ENCODE measurements around the gene SEC22A. TPM values are rescaled to one million over a fixed set of nuclear protein-coding genes. Genes with fewer than 3 reads are reported as not detected.
"Not testable (repeated sequence)": the region's sequence is repeated elsewhere in the genome, so short reads cannot be mapped to it uniquely, and the experiment has no call there.

SEC22A gene
- total RNA-seq, 1 experiment from 2014 or later: 46.3 TPM

GRCh38 chr3:123226549-123226948 lies 24.8 kb downstream of the SEC22A start:
- Histone ChIP-seq H3K4me2 (ENCODE audit: low read depth, low read length, poor library complexity, severe bottlenecking) (no peak overlapping the region), H4K20me1 (ENCODE audit: insufficient read depth, low read depth, low read length) (no peaks in the 10 kb centered on the region), H3K79me2 (ENCODE audit: low read length) (peaks cover 43% of the 10 kb centered on the region), H3K27ac (ENCODE audit: low read length) (no peak overlapping the region), H3K4me3 (ENCODE audit: low read length) (no peak overlapping the region), H2AFZ (ENCODE audit: low read length) (no peak overlapping the region), H3K4me1 (ENCODE audit: low read length) (no peaks in the 10 kb centered on the region), H3K9ac (ENCODE audit: low read length) (no peak overlapping the region), H3K9me2 (replicated peaks; ENCODE audit: insufficient read depth, low read length) (no peaks in the 10 kb centered on the region), H3K36me3 (ENCODE audit: insufficient read depth, low read length) (peaks cover 40% of the 10 kb centered on the region), H3K27me3 (ENCODE audit: low read length) (no peaks in the 10 kb centered on the region), H3K9me3 (ENCODE audit: low read length) (peaks cover 3% of the 10 kb centered on the region; the same call in 1 of the 2 replicates)
- no peak for DNase-seq

- no peak overlapping the region for H3K4me2 ChIP-seq (ENCODE audit: low read depth, low read length, poor library complexity, severe bottlenecking)
- H3K9me2 ChIP-seq (replicated peaks; ENCODE audit: insufficient read depth, low read length): no peaks in the 10 kb centered on the region
- H3K4me3 ChIP-seq (ENCODE audit: low read length): no peak overlapping the region
- no peak for DNase-seq
- H3K27ac ChIP-seq (ENCODE audit: low read length): no peak overlapping the region
- H4K20me1 ChIP-seq (ENCODE audit: insufficient read depth, low read depth, low read length): no peaks in the 10 kb centered on the region
- peaks cover 3% of the 10 kb centered on the region; the same call in 1 of the 2 replicates for H3K9me3 ChIP-seq (ENCODE audit: low read length)
- peaks cover 40% of the 10 kb centered on the region for H3K36me3 ChIP-seq (ENCODE audit: insufficient read depth, low read length)
- no peak overlapping the region for H3K9ac ChIP-seq (ENCODE audit: low read length)
- H2AFZ ChIP-seq (ENCODE audit: low read length): no peak overlapping the region
- no peaks in the 10 kb centered on the region for H3K27me3 ChIP-seq (ENCODE audit: low read length)
- H3K4me1 ChIP-seq (ENCODE audit: low read length): no peaks in the 10 kb centered on the region
- H3K79me2 ChIP-seq (ENCODE audit: low read length): peaks cover 17% of the 10 kb centered on the region
Measured at GRCh38 chr3:123229145-123229544, 27.4 kb downstream of the SEC22A start.

DNA sequence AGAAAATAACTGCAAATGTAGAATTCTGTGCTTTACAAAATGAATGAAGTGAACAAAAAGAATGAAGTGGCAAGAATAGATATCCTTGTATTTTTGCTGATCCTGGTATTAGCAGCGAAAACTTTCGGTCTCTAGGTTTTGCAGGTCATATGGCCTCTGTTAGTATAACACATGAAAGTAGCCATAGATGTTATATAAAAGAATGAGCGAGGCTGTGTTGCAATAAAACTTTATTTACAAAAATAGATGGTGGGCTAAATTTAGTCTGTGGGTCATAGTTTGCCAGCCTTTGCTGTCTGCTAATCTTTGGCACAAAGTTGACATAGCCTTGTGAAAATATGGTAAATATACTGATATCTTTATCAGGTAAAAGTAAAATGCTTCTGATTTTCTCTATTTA lies 35.2 kb downstream of the SEC22A start:
- Histone ChIP-seq H3K79me2 (ENCODE audit: low read length) (peaks cover 21% of the 10 kb centered on the region), H3K27ac (ENCODE audit: low read length) (no peak overlapping the region), H3K9me2 (replicated peaks; ENCODE audit: insufficient read depth, low read length) (no peaks in the 10 kb centered on the region), H3K9ac (ENCODE audit: low read length) (no peak overlapping the region), H2AFZ (ENCODE audit: low read length) (no peak overlapping the region), H3K9me3 (ENCODE audit: low read length) (no peaks in the 10 kb centered on the region), H3K4me2 (ENCODE audit: low read depth, low read length, poor library complexity, severe bottlenecking) (no peak overlapping the region), H3K4me3 (ENCODE audit: low read length) (no peak overlapping the region), H3K4me1 (ENCODE audit: low read length) (no peaks in the 10 kb centered on the region), H4K20me1 (ENCODE audit: insufficient read depth, low read depth, low read length) (no peaks in the 10 kb centered on the region), H3K36me3 (ENCODE audit: insufficient read depth, low read length) (peaks cover 9% of the 10 kb centered on the region; the same call in 1 of the 2 replicates), H3K27me3 (ENCODE audit: low read length) (no peaks in the 10 kb centered on the region)
- no peak for DNase-seq

- H4K20me1 ChIP-seq (ENCODE audit: insufficient read depth, low read depth, low read length): not testable (repeated sequence)
Measured at GRCh38 chr3:123239186-123239585, 37.4 kb downstream of the SEC22A start.

GRCh38 chr3:123239756-123240155 lies 38.0 kb downstream of the SEC22A start:
- H3K36me3 ChIP-seq (ENCODE audit: insufficient read depth, low read length): peaks cover 6% of the 10 kb centered on the region; the same call in 1 of the 2 replicates
- H2AFZ ChIP-seq (ENCODE audit: low read length): no peak overlapping the region
- DNase-seq: no peak
- no peaks in the 10 kb centered on the region for H4K20me1 ChIP-seq (ENCODE audit: insufficient read depth, low read depth, low read length)
- H3K9ac ChIP-seq (ENCODE audit: low read length): no peak overlapping the region
- H3K27ac ChIP-seq (ENCODE audit: low read length): no peak overlapping the region
- H3K4me2 ChIP-seq (ENCODE audit: low read depth, low read length, poor library complexity, severe bottlenecking): no peak overlapping the region
- H3K9me2 ChIP-seq (replicated peaks; ENCODE audit: insufficient read depth, low read length): no peaks in the 10 kb centered on the region
- H3K9me3 ChIP-seq (ENCODE audit: low read length): no peaks in the 10 kb centered on the region
- peaks cover 34% of the 10 kb centered on the region for H3K79me2 ChIP-seq (ENCODE audit: low read length)
- H3K27me3 ChIP-seq (ENCODE audit: low read length): no peaks in the 10 kb centered on the region
- H3K4me1 ChIP-seq (ENCODE audit: low read length): no peaks in the 10 kb centered on the region
- H3K4me3 ChIP-seq (ENCODE audit: low read length): no peak overlapping the region

More at GRCh38 chr3:123239186-123239585, 37.4 kb downstream of the SEC22A start:
- not testable (repeated sequence) for H3K9ac ChIP-seq (ENCODE audit: low read length); H2AFZ ChIP-seq (ENCODE audit: low read length); H3K9me3 ChIP-seq (ENCODE audit: low read length); H3K4me1 ChIP-seq (ENCODE audit: low read length); DNase-seq; H3K36me3 ChIP-seq (ENCODE audit: insufficient read depth, low read length); H3K27me3 ChIP-seq (ENCODE audit: low read length); H3K9me2 ChIP-seq (replicated peaks; ENCODE audit: insufficient read depth, low read length); H3K27ac ChIP-seq (ENCODE audit: low read length); H3K4me2 ChIP-seq (ENCODE audit: low read depth, low read length, poor library complexity, severe bottlenecking); H3K4me3 ChIP-seq (ENCODE audit: low read length)
- H3K79me2 ChIP-seq (ENCODE audit: low read length): peaks cover 28% of the 10 kb centered on the region

GRCh38 chr3:123244128-123244527 lies 42.4 kb downstream of the SEC22A start:
- no peaks in the 10 kb centered on the region for H3K27me3 ChIP-seq (ENCODE audit: low read length)
- no peak overlapping the region for H3K4me2 ChIP-seq (ENCODE audit: low read depth, low read length, poor library complexity, severe bottlenecking)
- DNase-seq: no peak
- no peak overlapping the region for H3K9ac ChIP-seq (ENCODE audit: low read length)
- H3K4me3 ChIP-seq (ENCODE audit: low read length): no peak overlapping the region
- H3K9me2 ChIP-seq (replicated peaks; ENCODE audit: insufficient read depth, low read length): no peaks in the 10 kb centered on the region
- H2AFZ ChIP-seq (ENCODE audit: low read length): no peak overlapping the region
- no peaks in the 10 kb centered on the region for H4K20me1 ChIP-seq (ENCODE audit: insufficient read depth, low read depth, low read length)
- no peaks in the 10 kb centered on the region for H3K9me3 ChIP-seq (ENCODE audit: low read length)
- H3K27ac ChIP-seq (ENCODE audit: low read length): no peak overlapping the region
- H3K36me3 ChIP-seq (ENCODE audit: insufficient read depth, low read length): peaks cover 16% of the 10 kb centered on the region
- peaks cover 22% of the 10 kb centered on the region; the same call in 1 of the 2 replicates for H3K79me2 ChIP-seq (ENCODE audit: low read length)
- H3K4me1 ChIP-seq (ENCODE audit: low read length): peaks cover 4% of the 10 kb centered on the region; the same call in 1 of the 2 replicates

DNA sequence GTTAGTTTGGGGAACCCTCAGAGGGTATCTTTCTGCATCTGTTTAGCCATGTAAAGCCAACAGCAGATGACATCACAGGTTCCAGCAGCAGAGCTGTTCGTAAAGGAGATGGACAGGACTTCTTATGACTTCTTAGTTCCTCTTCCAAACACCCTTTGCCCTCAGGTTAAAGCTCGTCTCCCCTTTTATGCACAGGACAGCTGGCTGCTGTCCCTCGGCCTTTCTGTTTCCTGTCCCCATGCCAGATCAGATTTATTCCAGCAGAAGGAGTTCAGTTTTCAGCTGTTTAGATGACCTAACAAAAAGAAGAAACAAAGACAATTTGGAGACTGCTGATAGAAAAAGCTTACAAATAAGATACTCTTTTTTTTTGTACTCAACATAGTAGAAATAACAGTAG lies 45.1 kb downstream of the SEC22A start:
- H3K27me3 ChIP-seq (ENCODE audit: low read length): no peaks in the 10 kb centered on the region

GRCh38 chr3:123256256-123256655 lies 54.5 kb downstream of the SEC22A start:
- Histone ChIP-seq H3K27me3 (ENCODE audit: low read length) (no peaks in the 10 kb centered on the region), H3K9ac (ENCODE audit: low read length) (no peak overlapping the region), H3K4me1 (ENCODE audit: low read length) (peaks cover 7% of the 10 kb centered on the region), H3K9me3 (ENCODE audit: low read length) (no peaks in the 10 kb centered on the region), H3K27ac (ENCODE audit: low read length) (no peak overlapping the region), H3K79me2 (ENCODE audit: low read length) (peaks cover 3% of the 10 kb centered on the region; the same call in 1 of the 2 replicates), H3K36me3 (ENCODE audit: insufficient read depth, low read length) (no peaks in the 10 kb centered on the region; the same call in 1 of the 2 replicates), H2AFZ (ENCODE audit: low read length) (no peak overlapping the region), H3K9me2 (replicated peaks; ENCODE audit: insufficient read depth, low read length) (no peaks in the 10 kb centered on the region), H3K4me2 (ENCODE audit: low read depth, low read length, poor library complexity, severe bottlenecking) (no peak overlapping the region), H4K20me1 (ENCODE audit: insufficient read depth, low read depth, low read length) (no peaks in the 10 kb centered on the region), H3K4me3 (ENCODE audit: low read length) (no peak overlapping the region)
- DNase-seq: no peak

More for the DNA sequence above, 45.1 kb downstream of the SEC22A start:
- Histone ChIP-seq H3K27ac (ENCODE audit: low read length) (no peak overlapping the region), H3K79me2 (ENCODE audit: low read length) (peaks cover 21% of the 10 kb centered on the region; the same call in 1 of the 2 replicates), H3K9ac (ENCODE audit: low read length) (no peak overlapping the region), H2AFZ (ENCODE audit: low read length) (no peak overlapping the region), H3K4me1 (ENCODE audit: low read length) (peaks cover 4% of the 10 kb centered on the region; the same call in 1 of the 2 replicates), H3K4me3 (ENCODE audit: low read length) (no peak overlapping the region), H3K9me2 (replicated peaks; ENCODE audit: insufficient read depth, low read length) (no peaks in the 10 kb centered on the region), H3K9me3 (ENCODE audit: low read length) (no peaks in the 10 kb centered on the region), H3K36me3 (ENCODE audit: insufficient read depth, low read length) (peaks cover 10% of the 10 kb centered on the region), H3K4me2 (ENCODE audit: low read depth, low read length, poor library complexity, severe bottlenecking) (no peak overlapping the region), H4K20me1 (ENCODE audit: insufficient read depth, low read depth, low read length) (no peaks in the 10 kb centered on the region)
- no peak for DNase-seq
